NCI-H2196 treated with DMSO at 0.1 percent for 48 hours (cell line): ENCODE results near the gene BLOC1S6.
"Not testable (repeated sequence)": the region's sequence is repeated elsewhere in the genome, so short reads cannot be mapped to it uniquely, and the experiment has no call there.

Experiments
- DNase-seq: peaks from one replicate; lab custom pipeline; 2025; ENCODE audit not compliant: unreplicated experiment; lab: John Stamatoyannopoulos, UW

The BLOC1S6 gene

DNA sequence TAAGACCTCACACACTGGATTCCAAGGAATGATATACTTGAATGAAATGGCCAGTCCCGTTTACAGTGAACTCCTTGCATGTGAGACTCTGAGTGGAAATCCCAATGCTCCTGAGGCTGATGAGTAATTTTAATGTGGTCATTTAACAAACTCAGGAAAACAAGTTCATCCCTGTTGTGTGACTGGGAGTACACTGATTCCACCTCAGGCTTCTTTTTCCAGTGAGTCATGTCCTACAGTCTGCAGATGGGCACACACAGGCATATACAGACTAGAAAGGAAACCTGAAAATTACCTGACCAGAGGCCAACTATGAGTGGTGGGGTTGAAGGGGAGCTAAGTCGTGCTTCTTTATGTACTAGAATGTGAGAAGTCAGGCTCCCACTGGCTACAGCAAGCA, 53.4 kb downstream of the BLOC1S6 start:
- DNase-seq = no peak

DNA sequence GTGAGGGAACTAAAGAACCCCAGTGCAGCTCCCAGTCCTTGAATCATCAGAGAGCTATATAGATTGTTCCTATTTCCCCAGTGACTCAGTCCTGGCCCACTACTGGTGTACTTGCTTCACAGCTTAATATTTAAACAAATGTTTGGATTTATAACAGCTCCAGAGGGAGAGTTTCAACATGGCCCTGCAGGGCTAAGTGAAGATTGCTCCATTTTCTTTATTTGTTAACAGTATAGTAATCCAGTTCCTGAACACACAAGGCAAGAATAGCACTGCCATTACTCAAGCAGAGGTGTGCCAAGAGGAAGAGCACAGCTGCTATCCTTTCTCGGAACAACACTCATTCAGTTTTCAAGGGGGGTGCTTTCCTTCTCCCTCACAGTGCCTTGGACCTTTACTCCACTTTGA, 54.2 kb downstream of the BLOC1S6 start:
- no peak for DNase-seq

GRCh38 chr15:45641999-45642932, 55.1 kb downstream of the BLOC1S6 start:
- no peak for DNase-seq

GRCh38 chr15:45644437-45644836, 57.3 kb downstream of the BLOC1S6 start:
- DNase-seq = no peak

DNA sequence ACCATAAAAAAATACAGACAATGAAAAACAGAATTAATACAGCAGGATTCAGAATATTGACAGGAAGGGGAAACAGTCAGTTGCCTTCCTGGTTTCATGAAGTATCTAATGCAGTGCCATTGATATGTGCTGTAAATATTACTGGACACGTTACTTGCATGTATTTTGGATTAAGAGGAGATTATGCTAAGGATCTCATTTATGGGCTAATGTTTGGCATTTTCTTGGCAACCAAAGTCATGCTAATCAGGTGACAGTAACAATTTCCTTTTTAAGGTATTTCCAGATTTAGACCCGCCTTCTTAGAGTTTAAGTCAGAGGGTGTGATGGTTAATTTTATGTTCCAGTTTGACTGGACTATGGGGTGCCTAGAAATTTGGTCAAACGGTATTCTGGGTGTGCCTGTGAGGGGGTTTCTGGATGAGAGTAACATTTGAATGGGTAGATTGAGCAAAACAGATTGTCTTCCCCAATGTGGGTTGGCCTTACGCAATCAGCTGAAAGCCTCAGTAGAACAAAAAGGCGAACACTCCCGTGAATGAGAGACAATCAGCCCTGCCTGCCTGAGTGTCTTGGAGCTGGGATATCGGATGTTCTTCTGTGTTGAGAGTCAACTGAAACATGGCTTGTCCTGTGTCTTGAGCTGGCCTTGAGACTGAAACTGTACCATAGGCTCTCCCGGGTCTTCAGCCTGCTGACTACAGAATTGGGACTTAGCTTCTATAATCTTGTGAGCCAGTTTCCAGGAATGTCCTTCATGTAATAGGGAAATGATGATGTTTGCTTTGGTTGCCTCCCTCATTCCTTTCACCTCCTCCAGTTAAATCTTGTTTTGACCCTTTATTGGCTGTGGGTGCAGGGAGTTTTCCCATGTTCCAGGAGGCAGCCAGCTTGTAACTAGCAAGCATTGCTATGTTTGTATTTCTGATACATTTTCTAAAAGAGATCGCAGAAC, 58.1 kb downstream of the BLOC1S6 start:
- no peak for DNase-seq

- no peak for DNase-seq
These were observed 59.0 kb downstream of the BLOC1S6 start for GRCh38 chr15:45646220-45646619.

- no peak for DNase-seq
These were observed 60.6 kb downstream of the BLOC1S6 start for GRCh38 chr15:45647828-45648227.

GRCh38 chr15:45648521-45649200, 61.5 kb downstream of the BLOC1S6 start:
- no peak for DNase-seq

DNA sequence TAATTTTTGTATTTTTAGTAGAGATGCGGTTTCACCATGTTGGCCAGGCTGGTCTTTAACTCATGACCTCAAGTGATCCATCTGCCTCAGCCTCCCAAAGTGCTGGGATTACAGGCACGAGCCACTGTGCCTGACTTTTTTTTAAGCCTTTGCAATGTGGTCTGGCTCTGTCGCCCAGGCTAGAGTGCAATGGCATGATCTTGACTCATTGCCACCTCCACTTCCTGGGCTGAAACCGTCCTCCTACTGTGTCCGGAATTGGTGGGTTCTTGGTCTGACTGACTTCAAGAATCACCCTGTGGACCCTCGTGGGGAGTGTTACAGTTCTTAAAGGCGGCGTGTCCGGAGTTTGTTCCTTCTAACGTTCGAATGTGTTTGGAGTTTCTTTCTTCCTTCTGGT, 62.8 kb downstream of the BLOC1S6 start:
- DNase-seq = not testable (repeated sequence)

DNA sequence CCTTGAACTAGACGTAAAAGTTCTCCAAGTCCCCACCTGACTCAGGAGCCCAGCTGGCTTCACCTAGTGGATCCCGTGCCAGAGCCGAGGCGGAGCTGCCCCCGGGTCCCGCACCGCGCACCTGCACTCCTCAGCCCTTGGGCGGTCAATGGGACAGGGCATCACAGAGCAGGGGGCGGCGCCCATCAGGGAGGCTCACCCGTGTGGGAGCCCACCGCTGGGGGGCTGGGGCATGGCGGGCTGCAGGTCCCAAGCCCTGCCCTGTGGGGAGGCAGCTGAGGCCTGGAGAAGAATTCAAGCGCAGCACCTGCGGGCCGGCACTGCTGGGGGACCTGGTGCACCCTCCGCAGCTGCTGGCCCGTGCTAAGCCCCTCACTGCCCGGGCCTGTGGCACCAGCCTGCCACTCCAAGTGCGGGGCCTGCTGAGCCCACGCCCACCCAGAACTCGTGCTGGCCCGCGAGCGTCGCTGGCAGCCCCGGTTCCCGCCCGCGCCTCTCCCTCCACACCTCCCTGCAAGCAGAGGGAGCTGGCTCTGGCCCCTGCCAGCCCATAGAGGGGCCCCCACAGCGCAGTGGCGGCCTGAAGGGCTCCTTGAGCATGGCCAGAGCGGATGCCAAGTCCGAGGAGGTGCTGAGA, 63.8 kb downstream of the BLOC1S6 start:
- no peak for DNase-seq

- no peak for DNase-seq
These were observed 66.7 kb downstream of the BLOC1S6 start for GRCh38 chr15:45653702-45654424.

GRCh38 chr15:45654749-45655148, 67.6 kb downstream of the BLOC1S6 start:
- DNase-seq = no peak

- no peak for DNase-seq
These were observed 70.1 kb downstream of the BLOC1S6 start for GRCh38 chr15:45657254-45657653.

DNA sequence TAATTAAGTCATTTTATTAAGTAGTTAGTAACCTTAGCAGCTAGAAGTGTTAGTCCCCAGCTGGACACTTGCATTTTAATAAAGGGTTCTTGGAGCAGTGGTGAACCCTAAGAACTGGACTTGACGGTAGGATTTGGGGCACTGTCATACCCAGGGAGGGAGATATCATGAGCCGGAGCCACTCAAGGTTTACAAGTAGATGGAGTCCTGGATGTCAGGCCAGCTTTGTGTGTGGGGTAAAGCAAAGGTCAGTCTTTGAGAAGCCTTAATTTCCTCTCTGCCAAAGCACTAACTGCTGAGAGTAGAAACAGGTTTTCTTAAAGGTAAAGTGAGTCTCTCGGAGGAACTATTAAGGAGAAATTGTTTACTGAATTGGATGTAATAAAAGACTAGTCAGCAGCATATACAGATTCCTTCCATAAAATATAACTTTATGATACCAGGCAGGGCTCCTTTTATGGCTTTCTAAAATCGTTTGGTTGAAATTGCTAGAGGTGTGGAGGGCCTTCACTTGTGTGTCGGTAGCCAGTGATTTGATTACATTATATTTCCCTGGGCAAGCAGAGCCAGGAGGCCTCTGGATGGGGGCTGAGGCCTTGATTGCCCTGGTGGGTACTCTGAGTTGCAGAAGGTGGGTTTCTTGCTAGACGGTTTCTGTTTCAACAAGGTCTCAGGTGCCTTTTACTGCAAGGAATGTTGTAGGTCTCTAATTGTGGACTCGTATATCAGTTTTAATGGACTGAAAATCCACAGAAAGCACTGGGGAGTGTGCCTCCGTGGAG, 70.8 kb downstream of the BLOC1S6 start:
- DNase-seq = no peak
